ENCODE results near the gene IPPK.

DNA sequence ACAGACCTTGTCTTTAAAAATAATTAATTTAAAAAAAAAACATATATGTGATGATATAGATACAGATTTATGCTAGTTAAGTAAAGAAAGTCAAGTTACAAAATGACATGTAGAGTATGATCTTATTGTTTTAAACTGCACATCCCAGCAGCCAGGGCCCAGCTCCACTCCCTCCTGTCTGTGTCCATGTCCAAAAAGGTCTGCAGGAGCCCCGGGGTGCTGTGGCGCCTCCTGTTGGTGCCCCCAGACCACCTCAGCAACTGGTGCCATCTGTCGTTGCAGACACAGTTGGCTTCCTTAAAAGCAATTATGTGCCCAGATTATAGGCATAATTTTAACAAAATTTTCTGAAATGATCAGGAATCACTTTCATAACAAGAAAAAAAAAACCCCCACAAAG is 33.3 kb downstream of the IPPK start:
- no peak for TF ChIP-seq GATA2 (IDR thresholded peaks at IDR 0.05; ENCODE audit: low read depth, low read length)
- TF ChIP-seq GATA3 (IDR thresholded peaks at IDR 0.05; ENCODE audit: low read depth, low read length), result no peak
